Measurements from ENCODE around the gene EXOG.
"Not testable (repeated sequence)": the region's sequence is repeated elsewhere in the genome, so short reads cannot be mapped to it uniquely, and the experiment has no call there.

EXOG gene

DNA sequence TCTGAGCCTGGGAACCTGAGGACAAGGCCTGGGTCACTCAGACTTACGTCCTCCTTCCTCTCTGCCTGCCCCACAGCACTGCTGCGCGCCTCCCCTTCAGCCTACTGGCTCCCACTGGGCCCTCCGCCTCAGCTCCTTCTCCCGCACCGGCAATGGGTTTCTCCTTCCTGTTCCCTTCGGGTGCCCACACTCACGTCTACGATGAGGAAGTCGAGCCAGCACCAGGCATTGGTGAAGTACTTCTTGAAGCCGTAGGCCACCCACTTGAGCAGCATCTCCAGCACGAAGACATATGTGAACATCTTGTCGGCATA lies 70.0 kb downstream of the EXOG start:
- DNase-seq, result no peak

DNA sequence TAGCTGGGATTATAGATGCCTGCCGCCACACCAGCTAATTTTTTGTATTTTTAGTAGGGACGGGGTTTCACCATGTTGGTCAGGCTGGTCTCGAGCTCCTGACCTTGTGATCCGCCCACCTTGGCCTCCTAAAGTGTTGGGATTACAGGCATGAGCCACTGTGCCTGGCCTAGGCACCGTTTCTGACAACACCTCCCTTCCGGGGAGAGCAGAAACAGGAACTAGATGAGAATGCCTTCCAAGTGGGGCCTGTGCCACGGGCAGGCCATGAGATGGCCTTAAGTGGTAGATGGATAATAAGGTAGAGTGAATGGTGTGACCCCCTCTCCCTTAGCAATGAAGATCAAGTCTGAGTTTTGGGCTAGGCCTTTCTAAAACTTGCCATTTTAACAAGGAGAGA lies 70.7 kb downstream of the EXOG start:
- DNase-seq, result not testable (repeated sequence)

- DNase-seq, result no peak
Observed at GRCh38 chr3:38567498-38567897, 71.4 kb downstream of the EXOG start.

GRCh38 chr3:38573111-38573510 lies 77.0 kb downstream of the EXOG start:
- DNase-seq, result no peak

DNA sequence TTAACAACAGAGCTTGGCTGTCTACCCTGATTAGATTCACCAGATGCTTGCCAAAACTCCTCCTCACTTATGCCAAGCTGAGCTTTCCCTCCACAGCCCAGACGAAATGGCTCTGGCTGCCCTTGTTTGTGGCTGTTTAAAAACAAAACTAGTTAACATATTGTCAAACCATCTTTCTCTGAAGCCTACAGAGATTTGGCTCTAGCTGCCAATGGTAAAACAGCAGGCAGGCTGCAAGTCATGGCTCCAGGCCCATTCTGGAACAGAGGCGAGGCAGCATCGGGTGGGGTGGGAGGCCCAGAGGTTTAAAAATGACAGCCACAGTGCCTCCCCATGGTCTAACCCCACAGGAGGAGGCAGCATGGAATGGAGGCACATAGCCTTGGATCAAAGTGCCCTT lies 77.4 kb downstream of the EXOG start:
- no peak for DNase-seq

GRCh38 chr3:38574411-38575278 lies 78.5 kb downstream of the EXOG start:
- DNase-seq, result no peak

GRCh38 chr3:38575279-38575843 lies 79.2 kb downstream of the EXOG start:
- no peak for DNase-seq

All from DMS79 treated with DMSO at 0.1 percent for 48 hours (cell line).